Esophagus squamous epithelium (tissue), 4 donors: Measurements from ENCODE around the gene PLSCR5.

Source experiments
- CTCF ChIP-seq, 6 experiments: fragments of 450-650 bp in 4 of 6; fragments of 200-600 bp in 2 of 6; sonication (generic) in 2 of 6; IDR thresholded peaks; one replicate each; pipeline ENCODE4 v1.5.1; 2016 to 2019; ENCODE audit warnings: antibody characterized with exemption in 6 of 6, mild to moderate bottlenecking in 4 of 6, moderate library complexity in 4 of 6
- POLR2A ChIP-seq, 4 donors: fragments of 450-650 bp; IDR thresholded peaks; one replicate each; pipeline ENCODE4 v1.6.1; 2017; ENCODE audit warnings: antibody characterized with exemption in 4 of 4, mild to moderate bottlenecking in 4 of 4, moderate library complexity in 3 of 4

- no peak for TF ChIP-seq POLR2A (IDR thresholded peaks at IDR 0.05)
- TF ChIP-seq CTCF (IDR thresholded peaks at IDR 0.05): no peak
These were observed 64.2 kb downstream of the PLSCR5 start for GRCh38 chr3:146540978-146541377.
